ENCODE data around the gene DLG2.

DLG2 gene

DNA sequence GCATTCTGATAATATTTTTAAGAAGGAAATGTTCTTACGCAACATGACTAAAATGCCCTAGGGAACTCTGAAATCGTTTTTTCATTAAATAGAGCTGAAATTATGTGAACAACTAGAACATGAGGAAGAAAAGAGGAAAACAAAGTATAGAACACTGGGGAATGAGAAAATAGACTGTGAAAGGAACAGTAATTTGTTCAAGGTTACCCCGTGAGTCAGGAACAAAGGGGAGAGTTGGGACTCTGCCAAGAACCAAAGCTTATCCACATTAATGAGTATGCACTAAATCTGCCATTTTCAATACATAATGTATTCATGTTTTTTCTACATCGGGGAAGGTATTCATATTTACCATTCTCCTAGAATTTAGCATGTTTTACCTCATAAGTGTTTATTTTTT is 1379.2 kb downstream of the DLG2 start:
- no peaks in the 10 kb centered on the region for H3K79me2 ChIP-seq (ENCODE audit: insufficient read depth, low read length)
- H4K20me1 ChIP-seq (ENCODE audit: insufficient read depth, low read length), result no peaks in the 10 kb centered on the region

DNA sequence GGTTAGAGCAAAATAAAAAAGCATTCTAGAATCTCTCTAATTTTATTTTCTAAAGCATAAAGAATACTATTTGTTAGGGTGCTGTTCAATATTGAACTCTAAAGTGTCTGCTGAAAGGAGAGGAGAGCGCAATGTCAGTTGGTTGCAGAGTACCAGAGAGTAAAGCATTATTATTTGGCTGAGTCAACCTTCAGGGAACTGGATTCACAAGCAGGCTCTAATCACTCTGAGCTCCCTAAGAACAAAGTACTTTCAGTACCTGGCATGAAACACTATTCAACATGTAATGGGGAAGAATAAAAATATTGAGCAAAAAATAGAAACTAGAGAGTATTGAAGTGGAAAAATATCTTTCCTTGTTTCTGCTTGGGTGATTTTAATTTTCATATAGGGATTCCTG is 1380.0 kb downstream of the DLG2 start:
- Histone ChIP-seq H3K9ac (ENCODE audit: low read length) (no peak overlapping the region), H3K79me2 (ENCODE audit: insufficient read depth, low read length) (no peaks in the 10 kb centered on the region), H3K27ac (ENCODE audit: low read depth, low read length, poor library complexity, severe bottlenecking) (no peak overlapping the region), H4K20me1 (ENCODE audit: insufficient read depth, low read length) (no peaks in the 10 kb centered on the region), H3K4me3 (ENCODE audit: low read depth, low read length, poor library complexity, severe bottlenecking) (no peak overlapping the region), H3K9me2 (ENCODE audit: low read depth, low read length) (no peaks in the 10 kb centered on the region), H3K4me2 (ENCODE audit: low read length) (no peak overlapping the region), H2AFZ (ENCODE audit: low read length) (no peak overlapping the region), H3K27me3 (ENCODE audit: insufficient read depth, low read length) (no peaks in the 10 kb centered on the region), H3F3A (ENCODE audit: insufficient read depth, low read length) (no peaks in the 10 kb centered on the region), H3K36me3 (ENCODE audit: insufficient read depth, low read length) (no peaks in the 10 kb centered on the region), H3K4me1 (ENCODE audit: insufficient read depth, low read length, severe bottlenecking) (no peaks in the 10 kb centered on the region), H3K9me3 (ENCODE audit: low read length) (no peaks in the 10 kb centered on the region)
- TF ChIP-seq, protein P1, sequence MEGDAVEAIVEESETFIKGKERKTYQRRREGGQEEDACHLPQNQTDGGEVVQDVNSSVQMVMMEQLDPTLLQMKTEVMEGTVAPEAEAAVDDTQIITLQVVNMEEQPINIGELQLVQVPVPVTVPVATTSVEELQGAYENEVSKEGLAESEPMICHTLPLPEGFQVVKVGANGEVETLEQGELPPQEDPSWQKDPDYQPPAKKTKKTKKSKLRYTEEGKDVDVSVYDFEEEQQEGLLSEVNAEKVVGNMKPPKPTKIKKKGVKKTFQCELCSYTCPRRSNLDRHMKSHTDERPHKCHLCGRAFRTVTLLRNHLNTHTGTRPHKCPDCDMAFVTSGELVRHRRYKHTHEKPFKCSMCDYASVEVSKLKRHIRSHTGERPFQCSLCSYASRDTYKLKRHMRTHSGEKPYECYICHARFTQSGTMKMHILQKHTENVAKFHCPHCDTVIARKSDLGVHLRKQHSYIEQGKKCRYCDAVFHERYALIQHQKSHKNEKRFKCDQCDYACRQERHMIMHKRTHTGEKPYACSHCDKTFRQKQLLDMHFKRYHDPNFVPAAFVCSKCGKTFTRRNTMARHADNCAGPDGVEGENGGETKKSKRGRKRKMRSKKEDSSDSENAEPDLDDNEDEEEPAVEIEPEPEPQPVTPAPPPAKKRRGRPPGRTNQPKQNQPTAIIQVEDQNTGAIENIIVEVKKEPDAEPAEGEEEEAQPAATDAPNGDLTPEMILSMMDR (IDR thresholded peaks at IDR 0.05; ENCODE audit: low read length), result no peak
- TF ChIP-seq EZH2 (IDR thresholded peaks at IDR 0.05; ENCODE audit: borderline replicate concordance, low read length), result no peak

More for the DNA sequence above, 1379.2 kb downstream of the DLG2 start:
- no peaks in the 10 kb centered on the region for H3K9me2 ChIP-seq (ENCODE audit: low read depth, low read length)
- no peaks in the 10 kb centered on the region for H3K36me3 ChIP-seq (ENCODE audit: insufficient read depth, low read length)
- no peak for TF ChIP-seq EZH2 (IDR thresholded peaks at IDR 0.05; ENCODE audit: borderline replicate concordance, low read length)
- TF ChIP-seq, protein P1 (IDR thresholded peaks at IDR 0.05; ENCODE audit: low read length), result no peak
- no peaks in the 10 kb centered on the region for H3K27me3 ChIP-seq (ENCODE audit: insufficient read depth, low read length)
- H2AFZ ChIP-seq (ENCODE audit: low read length), result no peak overlapping the region
- no peak overlapping the region for H3K4me2 ChIP-seq (ENCODE audit: low read length)
- no peaks in the 10 kb centered on the region for H3F3A ChIP-seq (ENCODE audit: insufficient read depth, low read length)
- H3K9ac ChIP-seq (ENCODE audit: low read length), result no peak overlapping the region
- no peaks in the 10 kb centered on the region for H3K9me3 ChIP-seq (ENCODE audit: low read length)
- no peak overlapping the region for H3K4me3 ChIP-seq (ENCODE audit: low read depth, low read length, poor library complexity, severe bottlenecking)
- no peaks in the 10 kb centered on the region for H3K4me1 ChIP-seq (ENCODE audit: insufficient read depth, low read length, severe bottlenecking)
- H3K27ac ChIP-seq (ENCODE audit: low read depth, low read length, poor library complexity, severe bottlenecking), result no peak overlapping the region

DNA sequence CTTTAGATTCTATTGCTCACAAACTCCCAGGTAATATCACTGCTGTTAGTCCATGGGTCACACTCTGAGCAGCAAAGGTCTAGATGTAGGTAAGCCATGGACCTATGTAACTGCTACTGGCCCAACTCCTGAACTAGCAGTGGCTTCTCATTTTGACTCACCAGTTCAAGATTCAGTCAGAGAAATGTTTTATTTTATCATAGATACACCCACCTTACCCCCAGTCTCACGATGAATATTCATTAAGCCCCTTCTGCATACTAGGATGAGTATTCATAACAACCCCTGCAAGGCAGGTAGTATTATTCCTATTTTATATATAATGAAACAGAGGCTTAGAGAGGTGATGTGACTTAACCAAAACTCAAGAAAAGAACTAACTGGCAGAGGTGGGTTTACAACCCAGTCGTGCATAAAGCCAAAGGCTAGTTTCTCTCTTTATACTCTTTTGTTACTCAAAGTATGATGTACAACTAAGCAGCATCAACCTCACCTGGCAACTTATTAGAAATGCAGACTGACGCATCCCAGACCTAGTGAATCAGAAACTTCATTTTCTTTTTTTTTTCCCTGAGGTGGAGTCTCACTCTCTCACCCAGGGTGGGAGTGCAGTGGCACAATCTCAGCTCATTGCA is 1383.4 kb downstream of the DLG2 start:
- Histone ChIP-seq H4K20me1 (ENCODE audit: insufficient read depth, low read length) (no peaks in the 10 kb centered on the region), H3K9ac (ENCODE audit: low read length) (no peak overlapping the region), H3K4me2 (ENCODE audit: low read length) (no peak overlapping the region)

More for the DNA sequence above, 1383.4 kb downstream of the DLG2 start:
- no peaks in the 10 kb centered on the region for H3K79me2 ChIP-seq (ENCODE audit: insufficient read depth, low read length)
- H3K27ac ChIP-seq (ENCODE audit: low read depth, low read length, poor library complexity, severe bottlenecking), result no peak overlapping the region
- no peaks in the 10 kb centered on the region for H3K9me3 ChIP-seq (ENCODE audit: low read length)
- no peaks in the 10 kb centered on the region for H3K36me3 ChIP-seq (ENCODE audit: insufficient read depth, low read length)
- H3F3A ChIP-seq (ENCODE audit: insufficient read depth, low read length), result no peaks in the 10 kb centered on the region
- no peaks in the 10 kb centered on the region for H3K27me3 ChIP-seq (ENCODE audit: insufficient read depth, low read length)
- H3K4me1 ChIP-seq (ENCODE audit: insufficient read depth, low read length, severe bottlenecking), result no peaks in the 10 kb centered on the region
- no peak overlapping the region for H3K4me3 ChIP-seq (ENCODE audit: low read depth, low read length, poor library complexity, severe bottlenecking)
- no peak overlapping the region for H2AFZ ChIP-seq (ENCODE audit: low read length)
- H3K9me2 ChIP-seq (ENCODE audit: low read depth, low read length), result no peaks in the 10 kb centered on the region
- TF ChIP-seq, protein P1 (IDR thresholded peaks at IDR 0.05; ENCODE audit: low read length), result no peak
- no peak for TF ChIP-seq EZH2 (IDR thresholded peaks at IDR 0.05; ENCODE audit: borderline replicate concordance, low read length)

All from OCI-LY1 (cell line).